GM19240 (cell line): Measurements from ENCODE around the gene IST1.
"Not testable (repeated sequence)": the region's sequence is repeated elsewhere in the genome, so short reads cannot be mapped to it uniquely, and the experiment has no call there.

ENCODE experiments used
- DNase-seq: peaks from one replicate; pipeline ENCODE4 v3.0.0; 2011; ENCODE audit warnings: low spot score; ENCODE audit not compliant: insufficient read length

The IST1 gene

DNA sequence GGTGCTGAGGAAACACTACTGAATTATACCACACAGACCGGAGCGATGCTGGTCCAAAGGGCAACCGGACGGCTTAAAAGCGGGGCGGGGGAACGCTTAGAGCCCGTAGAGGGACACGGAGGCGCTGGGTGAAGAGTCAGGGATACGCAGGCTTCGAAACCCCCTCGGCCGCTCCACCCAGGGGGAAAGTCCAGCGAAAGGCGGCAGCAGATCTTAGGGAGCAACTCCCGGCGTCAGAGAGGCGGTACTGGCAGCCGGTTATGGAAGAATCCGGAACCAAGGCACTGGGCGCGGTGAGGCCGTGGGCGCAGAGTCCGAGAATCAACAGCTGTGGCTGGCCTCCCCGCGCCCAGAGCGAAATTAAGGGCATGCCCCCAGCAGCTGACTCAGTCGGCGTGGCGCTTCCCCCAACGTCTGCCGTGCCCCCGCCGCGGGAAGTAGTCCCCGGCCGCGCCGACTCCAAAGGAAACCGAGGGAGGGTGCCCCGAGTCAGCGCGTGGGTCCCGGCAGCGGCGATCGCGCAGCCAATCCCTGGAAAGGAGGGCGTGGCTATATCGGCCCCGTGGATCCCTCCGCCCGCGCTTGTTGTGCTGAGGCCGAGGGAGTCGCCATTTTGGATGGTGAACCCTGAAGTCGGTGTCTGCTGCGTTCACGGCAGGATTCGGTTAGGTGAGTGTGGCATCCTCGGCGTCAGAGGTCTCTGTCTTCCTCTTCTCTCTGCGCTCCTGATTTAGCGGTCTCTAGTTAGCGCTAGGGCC lies at the start of gene IST1:
Gene IST1 (plus strand): TSS at position 611 of the 758 bp plus-strand sequence. CDS start 20,110 bp downstream, outside the sequence.
- DNase-seq, result peak; percentile 85

DNA sequence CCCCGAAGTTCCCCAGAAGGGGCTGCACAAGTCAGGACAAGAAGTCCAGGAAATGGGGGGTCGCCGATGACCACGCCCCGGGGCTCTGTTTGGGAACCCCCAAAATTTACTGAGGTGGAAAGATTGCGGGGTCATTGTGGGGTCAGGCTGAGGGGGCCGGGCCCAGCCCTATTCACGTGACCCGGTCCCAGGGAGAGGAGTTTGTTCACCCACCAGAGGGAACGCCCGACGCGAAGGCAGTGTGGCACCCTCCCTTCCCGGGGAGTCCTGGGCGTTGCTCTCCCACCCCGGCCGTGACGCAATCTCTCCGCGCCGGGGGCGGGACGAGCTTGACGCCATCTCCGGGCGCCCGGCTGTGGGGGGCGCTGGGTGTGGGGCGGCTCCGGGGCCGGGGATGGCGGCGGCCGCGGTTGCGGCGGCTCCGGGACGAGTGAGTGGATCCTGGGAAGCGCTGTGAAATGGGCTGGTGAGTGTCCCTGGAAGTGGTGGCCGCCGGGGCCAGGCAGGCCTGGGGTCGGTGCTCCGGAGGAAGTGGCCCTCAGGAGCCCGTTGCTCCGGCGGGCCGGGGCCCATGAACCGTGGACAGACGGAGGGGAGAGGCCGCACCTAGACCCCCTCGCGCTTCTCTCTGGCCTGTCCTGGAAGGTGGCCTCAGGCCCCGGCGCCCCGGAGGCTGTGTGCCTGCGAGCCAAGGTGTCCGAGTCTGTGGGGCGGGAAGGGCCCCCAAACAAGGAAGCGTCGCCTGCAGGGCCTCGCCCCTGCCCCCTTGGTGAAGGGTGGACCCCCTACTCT lies 49.5 kb upstream of the IST1 start, which contains the start of gene ATXN1L:
Gene ATXN1L (plus strand): TSS at position 338 of the 792 bp plus-strand sequence. CDS start 3,765 bp downstream, outside the sequence.
- DNase-seq, result peak; percentile 79

DNA sequence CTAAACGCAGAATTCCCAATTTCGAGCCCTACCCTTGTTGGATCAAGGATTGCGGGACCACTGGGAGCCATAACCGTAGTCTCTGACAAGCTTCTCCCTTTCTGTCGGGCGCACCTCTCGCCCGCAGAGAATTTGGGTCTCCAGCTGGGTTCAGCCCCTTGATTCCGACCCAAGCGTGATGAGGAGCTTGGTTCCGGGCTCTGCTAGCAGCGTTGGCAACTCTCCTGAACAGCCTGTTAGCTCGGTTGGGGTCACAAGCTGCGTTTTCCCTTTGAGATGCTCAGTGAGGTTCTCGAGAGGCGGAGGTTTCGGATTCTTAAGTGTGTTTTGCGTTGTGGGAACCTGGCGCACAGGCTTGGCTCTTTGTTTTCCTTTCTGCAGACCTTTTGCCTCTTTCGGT lies 48.9 kb upstream of the IST1 start:
- no peak for DNase-seq

DNA sequence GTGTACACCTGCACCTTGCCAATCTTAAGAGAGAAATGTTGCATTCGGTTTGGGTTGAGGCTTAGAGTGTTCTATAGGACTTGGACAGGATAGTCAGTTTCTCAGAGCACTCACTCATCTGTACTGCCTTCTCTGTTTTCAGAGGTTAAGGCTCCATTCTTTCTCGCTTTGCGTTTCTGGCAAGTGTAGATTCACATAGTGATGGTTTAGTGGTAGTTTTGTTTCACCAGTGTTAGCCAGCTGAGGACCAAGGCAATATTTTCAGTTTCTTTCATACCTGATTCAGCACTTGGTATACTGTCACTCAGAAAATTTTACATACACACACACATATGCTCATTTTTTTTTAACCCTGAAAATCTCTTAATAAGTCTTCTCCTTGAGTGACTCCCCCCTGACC lies 48.2 kb upstream of the IST1 start:
- DNase-seq, result no peak

DNA sequence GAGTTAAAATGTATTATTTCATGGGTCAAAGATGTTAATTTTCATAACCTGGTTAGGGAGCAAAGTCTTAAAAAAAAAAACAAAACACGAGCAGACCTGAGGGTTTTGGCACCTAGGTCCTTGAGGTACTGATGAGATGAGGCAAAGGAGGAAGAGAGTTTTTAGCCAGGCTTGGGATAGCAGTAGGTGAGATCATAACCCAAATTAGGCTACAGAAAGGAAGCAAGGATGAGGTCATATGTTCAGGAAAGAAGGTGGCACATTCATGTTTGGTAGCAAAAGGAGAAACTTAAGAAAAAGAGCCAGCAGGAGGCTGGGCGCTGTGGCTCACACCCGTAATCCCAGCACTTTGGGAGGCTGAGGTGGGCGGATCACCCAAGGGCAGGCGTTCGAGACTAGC lies 46.7 kb upstream of the IST1 start:
- DNase-seq, result no peak

DNA sequence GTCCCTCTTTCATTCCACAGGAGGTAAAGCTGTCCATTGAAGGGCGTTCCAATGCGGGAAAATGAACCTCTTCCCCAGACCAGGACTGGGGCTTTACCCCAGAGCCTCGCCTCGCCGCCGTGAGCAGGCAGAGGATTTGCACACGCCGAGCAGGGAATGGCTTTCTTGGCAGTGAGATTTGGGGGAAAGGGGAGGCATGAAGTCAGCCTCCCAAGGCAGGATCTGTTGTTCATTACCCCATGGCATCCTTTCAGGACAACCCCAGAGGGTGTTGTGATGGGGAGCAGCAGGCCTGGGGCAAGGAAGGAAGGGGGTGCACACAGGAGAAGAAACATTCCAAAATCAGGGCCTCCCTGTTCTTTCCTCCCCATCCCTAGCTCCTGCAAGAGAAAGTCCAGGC lies 43.6 kb upstream of the IST1 start:
- DNase-seq, result no peak

DNA sequence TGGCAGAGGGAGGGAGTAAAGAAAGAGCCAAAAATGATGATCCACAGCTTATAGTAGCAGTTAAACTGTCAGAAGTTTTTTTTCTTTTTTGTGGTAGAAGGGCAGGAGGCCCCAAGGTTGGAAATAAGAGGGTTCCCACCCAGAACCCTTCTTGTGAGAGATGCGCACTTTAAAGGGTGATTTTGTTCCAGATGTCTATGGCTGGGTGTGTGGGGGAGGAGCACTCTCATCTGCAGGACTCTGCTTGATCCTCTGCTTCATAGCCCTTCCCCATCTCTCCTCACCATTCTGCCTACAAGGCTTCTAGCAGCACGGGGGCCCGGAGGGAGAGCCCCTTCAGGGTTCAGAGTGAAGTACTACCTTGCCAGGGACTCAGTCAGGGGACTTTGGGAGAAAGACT lies 43.2 kb upstream of the IST1 start:
- no peak for DNase-seq

DNA sequence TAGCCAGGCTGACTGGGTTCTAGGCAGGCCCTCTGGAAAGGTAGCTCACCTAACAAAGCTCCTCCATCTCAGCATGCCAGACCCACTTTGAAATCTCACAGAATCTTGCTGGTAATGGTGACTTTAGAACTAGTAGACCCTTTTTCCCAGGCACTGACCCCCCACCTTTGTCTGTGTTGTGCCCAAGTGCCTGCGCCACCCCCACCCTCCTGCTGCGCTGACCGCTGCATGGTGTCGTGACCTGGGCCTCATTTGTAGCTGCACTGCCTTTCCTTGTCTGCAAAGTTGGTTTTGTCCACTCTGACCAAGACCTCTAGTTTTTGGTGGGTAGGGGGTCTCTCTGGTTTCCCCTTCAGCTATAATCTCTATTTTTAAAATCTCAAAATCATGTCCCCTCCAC lies 42.8 kb upstream of the IST1 start:
- no peak for DNase-seq

DNA sequence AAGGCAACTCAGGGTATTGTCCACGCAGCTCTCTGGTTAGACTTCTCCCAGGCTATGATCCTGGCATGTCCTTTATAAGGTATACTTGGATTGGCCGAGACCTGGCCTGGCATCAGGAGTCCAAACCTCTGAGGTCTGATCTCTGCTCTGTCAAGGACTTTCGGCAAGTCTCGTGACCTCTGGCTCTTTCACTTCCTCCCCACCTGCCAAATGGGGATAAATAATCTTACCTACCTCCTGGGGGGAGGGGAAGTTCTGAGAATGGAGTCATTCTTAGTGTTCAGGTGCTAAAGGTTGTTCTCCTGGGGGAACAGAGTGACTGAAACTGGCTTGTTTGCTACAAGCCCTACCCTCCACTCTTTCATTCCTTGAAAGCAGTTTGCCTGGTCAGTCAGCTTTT lies 41.9 kb upstream of the IST1 start:
- DNase-seq, result peak; percentile 80

DNA sequence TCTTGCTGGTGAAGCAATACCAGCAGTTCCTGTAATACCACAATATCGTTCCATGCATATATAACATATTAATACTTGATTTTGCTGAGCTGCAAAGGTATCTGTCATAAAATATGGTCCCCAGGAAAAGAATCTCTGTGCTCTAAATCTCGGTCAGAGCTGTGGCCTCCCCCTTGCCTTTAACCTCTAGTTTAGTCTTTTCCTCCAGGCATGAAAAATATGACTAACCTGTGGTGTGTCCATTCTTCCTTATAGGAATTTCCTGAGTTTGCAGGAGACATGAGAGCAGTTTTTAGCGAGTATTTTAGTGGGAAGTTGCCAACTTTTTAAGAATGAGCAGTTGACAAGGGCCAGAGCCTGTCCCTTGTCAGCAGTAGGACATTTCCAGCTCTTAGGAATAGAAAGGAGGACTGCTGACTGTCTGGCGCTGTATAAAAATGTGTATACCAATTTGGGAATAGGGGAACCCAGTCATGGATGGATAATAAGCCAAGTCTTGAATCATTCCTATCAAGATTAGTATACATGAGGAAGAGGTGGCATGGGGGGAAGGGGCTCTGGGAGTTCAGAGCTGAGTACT lies 40.9 kb upstream of the IST1 start:
- DNase-seq, result no peak

DNA sequence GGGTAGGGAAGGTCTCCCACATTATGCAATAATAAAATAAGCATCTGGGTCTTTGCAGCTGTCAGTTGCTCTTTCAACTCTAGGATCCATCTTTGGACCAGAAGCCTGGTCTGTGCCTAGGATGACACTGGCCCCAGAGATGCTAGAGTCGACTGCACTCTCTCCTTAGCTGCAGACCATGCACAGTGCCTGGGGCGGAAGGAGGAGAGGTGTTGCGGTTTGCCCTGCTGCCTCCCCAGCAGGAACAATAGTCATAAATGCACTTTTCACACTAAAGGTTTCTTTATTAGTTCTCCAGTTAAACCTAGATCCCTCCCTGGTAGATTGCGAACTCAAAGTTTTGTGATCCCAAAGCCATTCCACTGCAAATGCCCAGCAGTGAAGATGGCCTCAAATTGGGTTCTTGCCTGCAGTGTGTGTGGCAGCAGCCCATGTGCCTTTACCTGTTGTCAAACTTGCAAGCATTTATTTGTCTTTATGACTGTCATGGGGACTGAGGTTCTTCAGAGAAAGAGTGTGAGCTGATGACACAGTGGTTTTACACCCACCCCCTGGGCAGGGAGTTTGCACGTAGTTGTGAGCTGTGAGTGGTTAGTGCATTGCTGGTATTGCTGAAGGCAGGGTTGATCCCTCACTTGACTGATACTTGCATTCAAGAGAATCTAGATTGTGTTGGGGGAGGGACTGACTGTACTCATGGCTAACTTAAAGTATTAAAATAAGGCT lies 39.2 kb upstream of the IST1 start:
- DNase-seq, result no peak

DNA sequence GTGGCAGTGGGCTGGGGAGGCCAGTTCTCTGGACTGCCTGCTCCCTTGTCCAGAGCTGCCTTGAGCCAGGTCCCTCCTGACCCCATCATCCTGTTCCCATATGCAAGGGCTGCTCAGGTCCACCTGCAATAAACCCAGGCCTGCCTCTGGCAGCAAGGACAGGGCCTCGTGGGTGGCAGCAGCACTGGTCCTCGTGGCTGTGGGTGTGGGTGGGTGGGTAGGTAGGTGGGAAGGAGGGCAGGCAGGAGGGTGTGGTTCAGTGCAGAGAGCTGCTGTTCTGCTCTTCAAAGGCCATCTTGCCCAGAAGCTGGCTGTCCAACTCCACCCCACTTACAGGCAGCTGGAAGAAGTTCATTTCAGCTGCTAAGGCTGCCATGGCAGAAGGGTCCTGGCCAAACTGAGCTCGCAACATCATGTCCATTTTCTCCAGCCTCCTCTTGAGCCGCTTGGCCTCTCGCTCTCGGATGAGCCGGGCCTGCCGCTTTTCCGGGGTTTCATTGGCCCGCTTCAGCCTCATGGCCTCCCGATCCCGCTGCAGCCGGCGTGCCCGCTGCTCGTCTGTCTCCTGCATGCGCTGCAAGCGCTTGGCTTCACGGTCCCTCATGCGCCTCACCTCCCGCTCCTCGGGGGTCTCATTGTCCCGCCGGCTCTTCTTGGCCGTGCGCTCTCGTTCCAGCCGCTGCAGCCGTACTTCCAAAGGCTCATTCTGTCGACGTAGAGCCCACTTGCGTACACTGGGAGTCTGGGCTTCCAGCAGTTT lies 35.4 kb upstream of the IST1 start:
- DNase-seq, result no peak

DNA sequence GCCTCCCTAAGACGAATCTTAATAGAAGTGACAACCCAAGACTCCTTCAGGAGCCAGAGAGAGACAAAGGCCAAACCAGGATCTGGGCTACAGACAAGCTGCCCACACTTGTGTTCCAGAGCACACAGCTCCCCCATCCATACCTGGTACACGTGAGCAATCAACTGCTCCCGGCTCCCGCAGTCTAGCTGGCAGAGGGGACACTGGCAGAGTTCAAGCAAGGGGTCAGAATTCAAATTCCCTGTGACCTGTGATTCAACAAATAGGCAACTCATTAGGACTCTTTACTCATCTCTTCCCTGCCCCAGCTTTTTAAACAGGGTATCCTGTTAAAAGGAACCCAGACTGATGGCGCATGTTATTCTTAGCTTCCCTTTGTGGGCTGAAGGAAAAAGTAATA lies 31.3 kb upstream of the IST1 start:
- DNase-seq, result no peak

DNA sequence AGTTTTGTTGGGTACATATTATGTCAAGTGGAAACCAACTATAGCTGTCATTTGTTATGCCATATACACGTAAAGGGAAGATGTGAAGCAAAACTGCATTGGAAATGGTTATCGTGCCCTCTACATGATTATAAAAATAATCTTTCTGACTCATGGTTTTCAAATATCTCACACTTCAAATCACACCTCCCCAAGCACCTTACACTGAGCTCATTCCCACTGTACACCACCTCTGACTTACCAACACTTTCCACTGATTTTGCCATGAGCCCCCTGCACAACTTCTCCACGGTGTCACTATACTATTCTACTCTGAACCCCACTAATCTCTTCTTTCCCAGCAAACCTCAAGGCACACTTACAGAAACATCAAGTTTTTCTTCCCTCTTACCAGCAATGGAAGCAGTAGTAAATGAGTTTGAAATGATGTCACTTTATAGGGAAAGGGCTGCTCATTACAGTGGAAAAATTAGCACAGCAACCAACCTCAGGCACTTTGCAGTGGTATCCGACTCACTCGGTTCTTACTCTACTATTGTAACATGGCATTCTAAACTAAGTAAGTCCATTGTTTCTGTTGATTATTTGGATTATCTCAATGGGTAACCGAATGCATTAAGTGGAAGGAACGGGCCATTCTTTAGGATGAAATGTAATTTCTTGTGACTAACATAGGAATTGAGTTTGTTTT lies 30.0 kb upstream of the IST1 start:
- no peak for DNase-seq

DNA sequence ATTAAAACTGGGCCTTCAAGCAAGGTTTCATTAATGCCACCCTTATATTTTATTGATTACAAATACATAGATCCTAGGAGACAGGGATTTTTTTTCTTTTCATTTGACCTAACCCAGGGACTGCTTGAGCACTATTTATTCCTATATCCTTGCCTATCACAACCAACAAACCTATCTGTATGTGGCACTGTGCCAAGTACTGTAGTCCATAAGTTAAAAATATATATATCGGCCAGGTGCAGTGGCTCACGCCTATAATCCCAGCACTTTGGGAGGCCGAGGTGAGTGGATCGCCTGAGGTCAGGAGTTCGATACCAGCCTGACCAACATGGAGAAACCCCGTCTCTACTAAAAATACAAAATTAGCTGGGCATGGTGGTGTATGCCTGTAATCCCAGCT lies 28.2 kb upstream of the IST1 start:
- DNase-seq, result not testable (repeated sequence)

DNA sequence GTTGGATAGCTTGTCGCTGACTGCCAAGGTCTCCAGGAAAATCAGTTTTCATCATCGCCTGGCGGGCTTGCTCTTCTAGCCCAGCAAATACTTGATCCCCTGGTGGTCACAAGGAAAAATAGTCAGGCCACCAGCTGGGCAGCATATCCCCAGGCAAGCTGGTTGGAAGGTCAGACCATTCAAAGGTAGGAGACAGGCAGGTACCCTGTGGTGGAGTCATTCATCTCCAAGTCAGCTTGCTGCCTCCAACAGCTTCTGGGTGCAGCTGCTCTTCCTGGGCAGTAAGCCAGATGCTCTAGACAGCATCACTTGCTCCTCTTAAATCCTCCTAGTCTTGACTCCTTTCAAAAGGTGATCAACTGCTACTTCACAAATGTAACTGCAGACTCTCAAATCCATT lies 27.4 kb upstream of the IST1 start:
- DNase-seq, result no peak

DNA sequence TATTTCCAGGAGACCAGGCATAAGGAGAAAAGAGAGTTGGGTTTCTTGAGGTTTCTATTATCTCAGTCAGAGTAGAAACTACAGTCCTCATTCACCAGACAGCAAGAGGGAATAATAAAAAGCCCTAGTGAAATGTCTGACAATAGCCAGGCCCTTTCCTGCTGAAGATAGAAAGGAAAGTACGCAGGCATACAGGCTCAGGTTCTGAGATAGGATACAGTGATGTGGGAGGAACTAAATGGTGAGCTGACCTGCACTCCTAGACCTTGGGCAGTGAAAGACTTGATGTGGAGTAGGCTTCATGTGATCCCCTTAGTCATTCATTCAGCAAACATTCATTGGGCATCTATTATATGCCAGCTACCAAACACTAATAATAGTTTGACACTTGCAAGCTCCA lies 26.2 kb upstream of the IST1 start:
- DNase-seq, result no peak

DNA sequence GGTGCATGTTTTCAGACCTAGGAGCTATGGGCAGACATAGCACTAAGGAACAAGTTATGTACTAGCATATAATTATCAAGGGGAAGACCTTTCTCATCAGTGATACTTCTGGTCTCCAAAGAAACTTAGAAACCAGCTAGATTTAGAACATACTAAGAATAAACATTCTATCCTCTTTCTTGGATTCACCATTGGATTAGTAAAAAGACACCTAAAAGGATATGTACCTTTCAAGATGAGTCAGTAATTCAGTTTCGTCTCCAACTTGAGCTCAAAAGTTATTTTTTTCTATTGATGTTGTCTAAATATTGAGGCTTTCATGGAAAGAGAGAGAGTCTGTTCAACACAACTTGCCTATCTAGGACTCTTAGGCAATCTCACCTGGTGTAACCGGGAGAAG lies 24.5 kb upstream of the IST1 start:
- no peak for DNase-seq

DNA sequence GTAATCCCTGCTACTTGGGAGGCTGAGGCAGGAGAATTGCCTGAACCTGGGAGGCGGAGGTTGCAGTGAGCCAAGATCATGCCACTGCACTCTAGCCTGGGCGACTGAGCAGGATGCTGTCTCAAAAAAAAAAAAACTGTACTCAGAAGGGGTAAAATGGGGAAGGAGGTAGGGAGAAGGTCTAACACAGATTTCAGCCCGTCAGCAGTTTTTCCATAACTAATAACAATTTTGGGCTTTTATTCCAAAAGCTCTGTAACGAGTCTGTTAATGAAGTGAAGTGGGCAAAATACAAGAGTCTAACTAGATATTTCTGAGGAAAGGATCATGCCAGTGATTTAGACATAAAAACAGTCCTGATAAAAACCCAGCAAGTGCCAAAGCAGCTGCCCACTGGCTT lies 22.1 kb upstream of the IST1 start:
- DNase-seq, result no peak

DNA sequence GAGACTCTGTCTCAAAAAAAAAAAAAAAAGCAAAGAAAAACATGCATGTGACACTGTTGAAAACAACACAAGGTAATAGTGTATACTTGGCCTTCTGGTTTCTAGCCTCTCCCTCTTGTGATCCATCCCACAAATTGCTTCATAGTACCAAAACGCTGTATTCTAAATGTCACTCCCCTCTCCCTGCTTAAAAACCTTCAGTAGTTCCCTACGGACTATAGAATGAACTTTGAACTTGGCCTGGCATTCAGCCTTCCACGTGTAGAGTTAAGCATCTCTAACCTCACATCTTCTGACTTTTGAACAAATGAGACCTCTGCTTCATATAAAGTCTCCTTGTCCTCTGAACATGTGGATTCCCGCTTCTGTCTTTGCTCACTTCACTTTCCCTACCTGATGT lies 16.4 kb upstream of the IST1 start:
- no peak for DNase-seq
